Tibial nerve (tissue), 4 donors: ENCODE results near the gene SLC8A2.

Experiments
- CTCF ChIP-seq, 5 experiments: fragments of 200-600 bp in 3 of 5; fragments of 450-650 bp in 2 of 5; sonication (generic) in 3 of 5; IDR thresholded peaks; one replicate each; pipeline ENCODE4 v1.5.1; 2016 to 2019; ENCODE audit warnings: antibody characterized with exemption in 5 of 5, mild to moderate bottlenecking in 3 of 5, moderate library complexity in 2 of 5
- EP300 ChIP-seq, 2 donors: sonication (generic); formaldehyde crosslinking; IDR thresholded peaks; one replicate each; pipeline ENCODE4 v1.6.1; 2017; ENCODE audit warnings: antibody characterized with exemption in 2 of 2, mild to moderate bottlenecking in 1 of 2
- POLR2A ChIP-seq, 2 donors: fragments of 450-650 bp; IDR thresholded peaks; one replicate each; pipeline ENCODE4 v1.6.1; 2017; ENCODE audit warnings: antibody characterized with exemption in 2 of 2, mild to moderate bottlenecking in 2 of 2, moderate library complexity in 2 of 2

- TF ChIP-seq CTCF (IDR thresholded peaks at IDR 0.05) (peak; percentile 69 to 77 (median 75)), POLR2A (IDR thresholded peaks at IDR 0.05) (no peak), EP300 (IDR thresholded peaks at IDR 0.05) (no peak)
These were observed 80.0 kb downstream of the SLC8A2 start for GRCh38 chr19:47391510-47392223.
